H54 (cell line): Measurements from ENCODE around the gene CCDC88C.

ENCODE experiments used
- DNase-seq: peaks from one replicate; pipeline ENCODE4 v3.0.0; 2011; ENCODE audit warnings: low spot score, mixed read lengths; ENCODE audit not compliant: insufficient read length
- FAIRE-seq: peaks from 3 replicates; lab custom pipeline; 2011; peaks lifted over from hg19 to GRCh38; lab: Jason Lieb, UNC
- POLR2A ChIP-seq: IDR thresholded peaks from 2 replicates; pipeline ENCODE4 v1.6.1; 2011; ENCODE audit warnings: low read depth, mild to moderate bottlenecking, low read length

Gene CCDC88C

GRCh38 chr14:91302391-91302790 lies 115.2 kb downstream of the CCDC88C start:
- DNase-seq (no peak), FAIRE-seq (no peak)
- TF ChIP-seq POLR2A: no peak

DNA sequence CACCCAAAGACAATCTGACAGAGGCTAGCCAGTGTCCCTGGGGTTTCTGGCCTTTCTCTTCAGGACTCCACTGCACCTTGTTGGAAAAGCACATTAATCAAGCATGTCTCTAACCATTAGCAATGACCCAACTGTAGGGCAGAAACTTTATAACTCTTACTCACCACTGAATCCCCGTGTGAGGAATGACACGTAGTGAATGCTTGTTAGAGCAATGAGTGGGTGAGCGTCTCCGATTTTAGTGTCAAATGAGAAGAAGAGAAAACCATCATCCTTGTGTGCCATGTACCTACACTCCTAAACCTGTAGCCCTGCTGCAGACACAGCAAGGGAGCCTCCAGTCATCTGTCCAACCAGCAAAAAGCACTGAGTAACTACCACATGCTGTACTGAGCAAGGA lies 116.7 kb downstream of the CCDC88C start:
- no peak for FAIRE-seq

GRCh38 chr14:91300283-91300895 lies 117.2 kb downstream of the CCDC88C start:
- no peak for FAIRE-seq
- DNase-seq: no peak
- no peak for TF ChIP-seq POLR2A

More for the DNA sequence above, 116.7 kb downstream of the CCDC88C start:
- TF ChIP-seq POLR2A: no peak
- no peak for DNase-seq

DNA sequence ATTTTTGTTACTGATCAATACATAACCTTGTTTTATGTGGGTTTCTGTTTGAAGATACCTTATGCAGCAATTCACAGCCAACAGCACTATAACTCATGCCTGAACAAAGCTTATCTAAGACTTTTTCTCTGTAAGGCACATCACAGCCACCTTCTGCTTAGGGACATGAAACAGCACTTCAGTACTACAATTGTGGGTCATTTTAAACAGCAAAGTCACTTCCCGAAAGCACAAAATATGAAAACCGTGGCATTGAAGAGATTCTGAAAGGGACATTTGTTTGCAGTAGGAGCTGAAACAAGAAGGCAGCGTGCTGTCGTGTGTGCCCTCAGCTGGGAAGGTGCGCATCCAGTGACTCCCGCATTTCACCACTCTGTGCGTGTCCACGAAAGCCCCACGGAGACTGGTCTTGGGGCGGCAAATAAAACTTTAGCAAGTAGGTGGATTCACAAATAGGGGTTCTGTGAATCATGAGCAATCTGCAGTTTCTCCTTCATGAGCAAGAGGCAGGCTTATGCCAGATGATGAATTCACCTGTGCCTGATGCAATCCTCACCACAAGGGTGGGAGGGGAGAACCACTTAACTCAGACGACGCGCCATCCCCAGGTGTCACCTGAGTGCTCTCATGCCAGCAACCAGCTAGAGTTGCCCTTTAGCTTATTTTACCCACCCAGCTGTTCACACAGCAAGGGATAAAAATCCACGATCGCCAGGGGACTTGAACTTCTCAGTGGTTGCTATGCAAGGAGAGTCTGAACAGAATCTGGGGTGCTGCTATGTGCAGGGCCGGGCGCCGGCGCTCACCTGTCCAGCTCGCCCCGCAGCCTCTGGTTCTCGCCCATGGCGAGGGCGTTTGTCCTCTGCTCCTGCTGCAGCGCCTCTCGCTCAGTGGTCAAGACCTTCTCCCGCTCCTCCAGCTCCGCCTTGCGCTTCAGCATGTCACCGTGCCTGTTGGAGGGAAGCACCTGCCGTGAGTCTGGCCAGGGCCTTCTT lies 118.2 kb downstream of the CCDC88C start:
- TF ChIP-seq POLR2A: no peak
- FAIRE-seq: no peak
- DNase-seq: no peak

GRCh38 chr14:91298576-91298975 lies 119.0 kb downstream of the CCDC88C start:
- DNase-seq (no peak), FAIRE-seq (no peak)
- no peak for TF ChIP-seq POLR2A

DNA sequence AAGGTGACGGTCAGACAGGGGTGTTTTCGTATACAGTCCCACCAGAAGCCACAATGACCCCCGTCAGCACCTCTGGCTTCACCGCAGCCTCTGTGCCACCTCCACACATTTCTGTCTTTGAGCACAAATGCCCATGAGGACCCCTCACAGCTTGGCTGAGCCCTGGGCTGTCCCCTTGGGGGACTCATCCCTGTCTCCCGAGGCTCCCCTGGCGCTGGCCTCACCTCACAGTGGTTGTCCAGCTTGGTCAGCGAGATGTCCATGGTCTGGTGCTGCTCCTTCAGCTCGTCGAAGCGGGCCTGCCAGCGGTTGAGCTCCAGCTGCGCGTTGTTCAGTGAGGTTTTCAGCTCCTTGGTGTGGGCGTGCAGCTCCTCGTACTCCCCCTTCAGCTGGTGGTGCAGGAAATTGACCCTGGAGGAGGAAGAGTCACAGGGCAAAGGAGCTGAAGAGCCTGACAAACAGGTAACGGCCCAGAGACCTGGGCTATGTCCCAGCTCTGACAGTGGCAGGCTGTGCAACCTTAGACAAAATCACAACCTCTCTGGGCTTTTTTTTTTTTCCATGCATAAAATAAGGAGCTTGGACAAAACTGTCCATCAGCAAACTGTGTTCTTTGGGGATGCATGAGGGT lies 120.4 kb downstream of the CCDC88C start:
- TF ChIP-seq POLR2A: no peak
- DNase-seq: no peak
- FAIRE-seq: no peak

GRCh38 chr14:91295851-91296796 lies 121.5 kb downstream of the CCDC88C start:
- no peak for TF ChIP-seq POLR2A
- FAIRE-seq (no peak), DNase-seq (no peak)

GRCh38 chr14:91295276-91295845 lies 122.3 kb downstream of the CCDC88C start:
- DNase-seq: no peak
- TF ChIP-seq POLR2A: no peak
- FAIRE-seq: no peak

DNA sequence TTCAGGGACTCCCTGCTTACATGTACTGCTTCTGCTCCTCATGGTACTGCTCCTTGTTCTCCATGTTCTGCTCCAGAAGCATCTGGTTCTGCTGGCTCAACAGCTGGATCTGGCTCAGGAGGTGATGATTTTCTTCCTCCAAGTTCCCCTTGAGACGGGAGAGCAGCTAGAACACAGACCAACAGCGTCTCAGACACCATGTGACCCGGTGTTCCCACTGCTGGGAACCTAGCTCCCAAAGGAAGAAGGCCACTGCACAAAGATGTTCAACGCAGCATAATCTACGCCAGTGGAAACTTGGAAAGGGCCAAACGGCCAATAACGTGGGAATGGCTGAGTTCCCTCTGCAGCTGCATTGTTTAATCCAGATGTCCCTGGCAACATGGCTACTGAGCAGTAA lies 123.5 kb downstream of the CCDC88C start:
- no peak for FAIRE-seq
- TF ChIP-seq POLR2A: no peak
- DNase-seq: no peak

- no peak for TF ChIP-seq POLR2A
- FAIRE-seq: no peak
- DNase-seq: no peak
Measured at GRCh38 chr14:91293281-91293680, 124.3 kb downstream of the CCDC88C start.

- no peak for TF ChIP-seq POLR2A
- DNase-seq (no peak), FAIRE-seq (no peak)
Measured at GRCh38 chr14:91292491-91292890, 125.1 kb downstream of the CCDC88C start.

- no peak for DNase-seq
- no peak for FAIRE-seq
- TF ChIP-seq POLR2A: no peak
Measured at GRCh38 chr14:91291786-91292405, 125.7 kb downstream of the CCDC88C start.

GRCh38 chr14:91290986-91291385 lies 126.6 kb downstream of the CCDC88C start:
- TF ChIP-seq POLR2A: no peak
- FAIRE-seq: no peak
- DNase-seq: no peak
